Suprapubic skin (tissue), 4 donors: ENCODE results near the gene SLC38A1. TPM values are rescaled to one million over a fixed set of nuclear protein-coding genes. Genes with fewer than 3 reads are reported as not detected.

Experiments used
- DNase-seq, 2 donors: peaks; one replicate each; pipeline ENCODE4 v3.0.0-alpha.2; 2019; ENCODE audit warnings: low spot score in 2 of 2
- H3K27ac ChIP-seq: fragments of 200-600 bp; sonication (generic); one replicate; pipeline ENCODE4 v1.5.1; 2019
- H3K27me3 ChIP-seq: fragments of 200-600 bp; sonication (generic); one replicate; pipeline ENCODE4 v1.5.1; 2019
- H3K36me3 ChIP-seq: fragments of 200-600 bp; sonication (generic); one replicate; pipeline ENCODE4 v1.5.1; 2019
- H3K4me1 ChIP-seq: fragments of 200-600 bp; sonication (generic); one replicate; pipeline ENCODE4 v1.5.1; 2019
- H3K4me3 ChIP-seq: fragments of 200-600 bp; sonication (generic); one replicate; pipeline ENCODE4 v1.5.1; 2019; ENCODE audit warnings: mild to moderate bottlenecking
- H3K9me3 ChIP-seq: fragments of 200-600 bp; sonication (generic); one replicate; pipeline ENCODE4 v1.5.1; 2019
- CTCF ChIP-seq, 2 donors: fragments of 200-600 bp in 1 of 2; fragments of 450-650 bp in 1 of 2; sonication (generic) in 1 of 2; IDR thresholded peaks; one replicate each; pipeline ENCODE4 v1.5.1; 2016 to 2019; ENCODE audit warnings: antibody characterized with exemption in 2 of 2, mild to moderate bottlenecking in 1 of 2, moderate library complexity in 1 of 2
- EP300 ChIP-seq: sonication (generic); formaldehyde crosslinking; IDR thresholded peaks from one replicate; pipeline ENCODE4 v1.6.1; 2017; ENCODE audit warnings: antibody characterized with exemption
- POLR2A ChIP-seq, 2 donors: fragments of 450-650 bp; IDR thresholded peaks; one replicate each; pipeline ENCODE4 v1.6.1; 2017; ENCODE audit warnings: antibody characterized with exemption in 2 of 2, mild to moderate bottlenecking in 2 of 2, moderate library complexity in 2 of 2
- POLR2AphosphoS5 ChIP-seq, 3 donors: sonication (generic); formaldehyde crosslinking; IDR thresholded peaks; one replicate each; pipeline ENCODE4 v1.6.1; 2017; ENCODE audit warnings: antibody characterized with exemption in 3 of 3
- whole genome bisulfite sequencing: methylation state at CpG from one replicate; pipeline ENCODE4 v1.1.5; 2018; 5-methylcytosine and 5-hydroxymethylcytosine counted together
- total RNA-seq, 4 donors: library from RNA; depleted of rRNA; stranded (reverse); fragments of >200 nt; gene quantifications; one replicate each; pipeline ENCODE4 v1.1.0, GENCODE V29; 2016

SLC38A1 gene
- total RNA-seq, 4 donors from 2014 or later = 96.2 to 110 (median 102) TPM

- H3K27ac ChIP-seq = no peak overlapping the region
- no peak for TF ChIP-seq POLR2AphosphoS5 (IDR thresholded peaks at IDR 0.05)
- TF ChIP-seq POLR2A (IDR thresholded peaks at IDR 0.05) = no peak
- TF ChIP-seq EP300 = no peak
- no peaks in the 10 kb centered on the region for H3K27me3 ChIP-seq
- no peak overlapping the region for H3K4me3 ChIP-seq
- DNase-seq = no peak
- H3K36me3 ChIP-seq = no peaks in the 10 kb centered on the region
- no peaks in the 10 kb centered on the region for H3K4me1 ChIP-seq
- H3K9me3 ChIP-seq = no peaks in the 10 kb centered on the region
Measured at GRCh38 chr12:46134852-46135251, 134.0 kb downstream of the SLC38A1 start.

- no peaks in the 10 kb centered on the region for H3K4me1 ChIP-seq
- H3K27ac ChIP-seq = no peak overlapping the region
- no peaks in the 10 kb centered on the region for H3K36me3 ChIP-seq
- no peaks in the 10 kb centered on the region for H3K27me3 ChIP-seq
- no peak for DNase-seq
- no peak overlapping the region for H3K4me3 ChIP-seq
- WGBS = 72% methylated on average over 2 of the region's 2 CpGs
- H3K9me3 ChIP-seq = no peaks in the 10 kb centered on the region
- no peak for TF ChIP-seq POLR2A (IDR thresholded peaks at IDR 0.05)
- TF ChIP-seq EP300 = no peak
- TF ChIP-seq CTCF (IDR thresholded peaks at IDR 0.05) = no peak
- no peak for TF ChIP-seq POLR2AphosphoS5 (IDR thresholded peaks at IDR 0.05)
Measured at GRCh38 chr12:46134205-46134811, 134.5 kb downstream of the SLC38A1 start.

GRCh38 chr12:46133751-46134150 is 135.1 kb downstream of the SLC38A1 start:
- DNase-seq = no peak
- no peak overlapping the region for H3K4me3 ChIP-seq
- no peaks in the 10 kb centered on the region for H3K9me3 ChIP-seq
- H3K4me1 ChIP-seq = no peaks in the 10 kb centered on the region
- no peak for TF ChIP-seq EP300
- TF ChIP-seq CTCF (IDR thresholded peaks at IDR 0.05) = no peak
- no peak for TF ChIP-seq POLR2AphosphoS5 (IDR thresholded peaks at IDR 0.05)
- no peak for TF ChIP-seq POLR2A (IDR thresholded peaks at IDR 0.05)
- H3K27ac ChIP-seq = no peak overlapping the region
- H3K27me3 ChIP-seq = no peaks in the 10 kb centered on the region
- 75% methylated on average over 2 of the region's 2 CpGs for WGBS
- no peaks in the 10 kb centered on the region for H3K36me3 ChIP-seq

Other genes starting within 250 kb of the SLC38A1 start
- gene SLC38A2, start 103.7 kb upstream of the SLC38A1 start, total RNA-seq = 1,000 to 10,000 TPM in 1 of 4 donors, 100 to 1,000 TPM in 3; 632 to 1,386 (median 819) TPM